SK-N-SH treated with all-trans-retinoic acid at 6 μM for 48 hours (cell line): ENCODE results near the gene SYT8.

Experiments
- ATAC-seq: fragments of 200-7000 bp; cut with Tn5 transposase; 3 replicates; pipeline ENCODE4 v1.9.1; 2020; ENCODE audit warnings: mild to moderate bottlenecking, moderate library complexity
- BACH2 ChIP-seq: fragments of 250-450 bp; sonication (Bioruptor Pico); IDR thresholded peaks from 2 replicates; pipeline ENCODE4 v1.9.0; 2021; ENCODE audit warnings: mild to moderate bottlenecking, borderline replicate concordance
- CREB5 ChIP-seq: fragments of 250-450 bp; sonication (Bioruptor Pico); IDR thresholded peaks from 2 replicates; pipeline ENCODE4 v1.5.1; 2020; ENCODE audit warnings: low read depth, mild to moderate bottlenecking, moderate library complexity
- ESRRG ChIP-seq: fragments of 250-450 bp; sonication (Bioruptor Pico); IDR thresholded peaks from 2 replicates; pipeline ENCODE4 v1.6.1; 2021; ENCODE audit warnings: mild to moderate bottlenecking
- GLIS3 ChIP-seq: fragments of 250-450 bp; sonication (Bioruptor Pico); IDR thresholded peaks from 2 replicates; pipeline ENCODE4 v1.5.0; 2020; ENCODE audit warnings: mild to moderate bottlenecking, moderate library complexity
- PPARA ChIP-seq: fragments of 250-450 bp; sonication (Bioruptor Pico); IDR thresholded peaks from 2 replicates; pipeline ENCODE4 v1.5.0; 2020; ENCODE audit warnings: mild to moderate bottlenecking, borderline replicate concordance
- SNAI2 ChIP-seq: fragments of 250-450 bp; sonication (Bioruptor Pico); IDR thresholded peaks from 2 replicates; pipeline ENCODE4 v1.5.0; 2020; ENCODE audit warnings: mild to moderate bottlenecking, moderate library complexity
- TCF4 ChIP-seq: fragments of 250-450 bp; sonication (Bioruptor Pico); IDR thresholded peaks from 2 replicates; pipeline ENCODE4 v1.8.0; 2021; ENCODE audit warnings: mild to moderate bottlenecking, moderate library complexity, borderline replicate concordance
- TOX ChIP-seq: fragments of 250-450 bp; sonication (Bioruptor Pico); IDR thresholded peaks from 2 replicates; pipeline ENCODE4 v1.8.0; 2021; ENCODE audit warnings: mild to moderate bottlenecking, moderate library complexity, borderline replicate concordance
- TSHZ2 ChIP-seq: fragments of 250-450 bp; sonication (Bioruptor Pico); IDR thresholded peaks from 2 replicates; pipeline ENCODE4 v1.5.0; 2020; ENCODE audit warnings: mild to moderate bottlenecking, moderate library complexity
- ZC3H10 ChIP-seq: fragments of 250-450 bp; sonication (Bioruptor Pico); IDR thresholded peaks from 2 replicates; pipeline ENCODE4 v1.5.1; 2021; ENCODE audit warnings: mild to moderate bottlenecking, moderate library complexity
- ZFP3 ChIP-seq: fragments of 250-450 bp; sonication (Bioruptor Pico); IDR thresholded peaks from 2 replicates; pipeline ENCODE4 v1.5.0; 2020; ENCODE audit warnings: mild to moderate bottlenecking, moderate library complexity
- ZFP30 ChIP-seq: fragments of 450-650 bp; formaldehyde crosslinking; IDR thresholded peaks from 2 replicates; pipeline ENCODE4 v1.5.0; 2022; ENCODE audit warnings: mild to moderate bottlenecking, moderate library complexity
- ZNF565 ChIP-seq: fragments of 450-650 bp; formaldehyde crosslinking; conservative IDR thresholded peaks from 2 replicates; pipeline ENCODE4 v1.5.0; 2020; ENCODE audit warnings: low read depth, mild to moderate bottlenecking, moderate library complexity
- ZNF8 ChIP-seq: fragments of 450-650 bp; formaldehyde crosslinking; IDR thresholded peaks from 2 replicates; pipeline ENCODE4 v1.5.0; 2020; ENCODE audit warnings: mild to moderate bottlenecking, moderate library complexity
- TF ChIP-seq, protein P1 (sequence below): fragments of 250-450 bp; sonication (Bioruptor Pico); IDR thresholded peaks from 2 replicates; pipeline ENCODE4 v1.5.1; 2021; ENCODE audit warnings: mild to moderate bottlenecking, moderate library complexity
- TF ChIP-seq, protein P2 (sequence below): fragments of 250-450 bp; sonication (Bioruptor Pico); IDR thresholded peaks from 2 replicates; pipeline ENCODE4 v1.8.0; 2020; ENCODE audit warnings: mild to moderate bottlenecking, moderate library complexity, borderline replicate concordance

The SYT8 gene

DNA sequence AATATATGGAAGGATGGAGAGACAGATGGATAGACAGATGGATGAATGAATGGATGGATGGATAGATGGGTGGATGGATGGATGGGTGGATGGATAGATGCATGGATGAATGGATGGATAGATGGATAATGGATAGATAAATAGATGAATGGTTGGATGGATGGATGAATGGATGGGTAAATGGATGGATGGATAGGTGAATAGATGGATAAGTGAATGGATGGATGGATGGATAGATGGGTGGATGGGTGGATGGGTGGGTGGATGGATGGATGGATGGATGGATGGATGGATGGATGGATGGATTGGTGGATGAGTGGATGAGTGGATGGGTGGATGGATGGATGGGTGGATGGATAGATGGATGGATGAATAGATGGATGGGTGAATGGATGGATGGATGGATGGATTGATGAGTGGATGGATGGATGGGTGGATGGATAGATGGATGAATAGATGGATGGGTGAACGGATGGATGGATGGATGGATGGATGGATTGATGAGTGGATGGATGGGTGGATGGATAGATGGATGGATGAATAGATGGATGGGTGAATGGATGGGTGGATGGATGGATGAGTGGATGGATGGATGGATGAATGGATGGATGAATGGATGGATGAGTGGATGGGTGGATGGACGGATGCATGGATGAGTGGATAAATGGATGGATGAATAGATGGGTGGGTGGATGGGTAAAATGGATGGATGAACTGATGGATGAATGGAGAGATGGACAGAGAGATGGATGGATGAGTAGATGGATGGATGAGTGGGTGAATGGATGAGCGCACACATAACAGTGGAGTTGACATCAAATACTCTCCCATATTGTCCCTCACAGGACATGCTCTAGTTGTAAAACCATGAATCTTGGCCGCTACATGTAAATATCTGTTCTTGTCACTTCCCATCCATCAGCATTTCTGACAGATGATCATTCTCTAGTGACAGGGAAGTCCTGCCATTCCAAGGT, 26.9 kb downstream of the SYT8 start (continued):
- TF ChIP-seq, protein P1, sequence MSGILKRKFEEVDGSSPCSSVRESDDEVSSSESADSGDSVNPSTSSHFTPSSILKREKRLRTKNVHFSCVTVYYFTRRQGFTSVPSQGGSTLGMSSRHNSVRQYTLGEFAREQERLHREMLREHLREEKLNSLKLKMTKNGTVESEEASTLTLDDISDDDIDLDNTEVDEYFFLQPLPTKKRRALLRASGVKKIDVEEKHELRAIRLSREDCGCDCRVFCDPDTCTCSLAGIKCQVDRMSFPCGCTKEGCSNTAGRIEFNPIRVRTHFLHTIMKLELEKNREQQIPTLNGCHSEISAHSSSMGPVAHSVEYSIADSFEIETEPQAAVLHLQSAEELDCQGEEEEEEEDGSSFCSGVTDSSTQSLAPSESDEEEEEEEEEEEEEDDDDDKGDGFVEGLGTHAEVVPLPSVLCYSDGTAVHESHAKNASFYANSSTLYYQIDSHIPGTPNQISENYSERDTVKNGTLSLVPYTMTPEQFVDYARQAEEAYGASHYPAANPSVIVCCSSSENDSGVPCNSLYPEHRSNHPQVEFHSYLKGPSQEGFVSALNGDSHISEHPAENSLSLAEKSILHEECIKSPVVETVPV: no peak
- TF ChIP-seq GLIS3 (no peak), ZNF565 (CRISPR knock-in tag) (no peak), TCF4 (CRISPR knock-in tag) (no peak), TOX (CRISPR knock-in tag) (no peak), ZFP30 (CRISPR knock-in tag) (no peak), ZNF8 (CRISPR knock-in tag) (no peak)
- TF ChIP-seq, protein P2, sequence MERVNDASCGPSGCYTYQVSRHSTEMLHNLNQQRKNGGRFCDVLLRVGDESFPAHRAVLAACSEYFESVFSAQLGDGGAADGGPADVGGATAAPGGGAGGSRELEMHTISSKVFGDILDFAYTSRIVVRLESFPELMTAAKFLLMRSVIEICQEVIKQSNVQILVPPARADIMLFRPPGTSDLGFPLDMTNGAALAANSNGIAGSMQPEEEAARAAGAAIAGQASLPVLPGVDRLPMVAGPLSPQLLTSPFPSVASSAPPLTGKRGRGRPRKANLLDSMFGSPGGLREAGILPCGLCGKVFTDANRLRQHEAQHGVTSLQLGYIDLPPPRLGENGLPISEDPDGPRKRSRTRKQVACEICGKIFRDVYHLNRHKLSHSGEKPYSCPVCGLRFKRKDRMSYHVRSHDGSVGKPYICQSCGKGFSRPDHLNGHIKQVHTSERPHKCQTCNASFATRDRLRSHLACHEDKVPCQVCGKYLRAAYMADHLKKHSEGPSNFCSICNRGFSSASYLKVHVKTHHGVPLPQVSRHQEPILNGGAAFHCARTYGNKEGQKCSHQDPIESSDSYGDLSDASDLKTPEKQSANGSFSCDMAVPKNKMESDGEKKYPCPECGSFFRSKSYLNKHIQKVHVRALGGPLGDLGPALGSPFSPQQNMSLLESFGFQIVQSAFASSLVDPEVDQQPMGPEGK: no peak

GRCh38 chr11:1862588-1863351, 28.0 kb downstream of the SYT8 start:
- no peak for ATAC-seq
- no peak for TF ChIP-seq TSHZ2 (CRISPR knock-in tag)
- TF ChIP-seq ESRRG (CRISPR knock-in tag): no peak
- no peak for TF ChIP-seq ZC3H10
- TF ChIP-seq GLIS3: no peak
- no peak for TF ChIP-seq TCF4 (CRISPR knock-in tag)
- TF ChIP-seq ZFP30 (CRISPR knock-in tag): no peak
- TF ChIP-seq ZFP3 (CRISPR knock-in tag): no peak
- no peak for TF ChIP-seq CREB5 (CRISPR knock-in tag)

- peak; percentile 94 for ATAC-seq
- TF ChIP-seq GLIS3: no peak
- TF ChIP-seq TSHZ2 (CRISPR knock-in tag): peak; percentile 21; the same call in 1 of the 2 replicates
- no peak for TF ChIP-seq SNAI2 (CRISPR knock-in tag)
- no peak for TF ChIP-seq PPARA (CRISPR knock-in tag)
- TF ChIP-seq ZNF565 (CRISPR knock-in tag): no peak
- TF ChIP-seq TOX (CRISPR knock-in tag): peak; percentile 56; the same call in 1 of the 2 replicates
- no peak for TF ChIP-seq BACH2 (CRISPR knock-in tag)
- TF ChIP-seq, protein P2: no peak
- 0 out of 2 replicates have a peak, but pooled peaks have one; percentile 25 for TF ChIP-seq TCF4 (CRISPR knock-in tag)
Observed at GRCh38 chr11:1863352-1864216, 28.8 kb downstream of the SYT8 start.
